Natural killer cell (primary cell): ENCODE data around the gene EPS15. TPM values are rescaled to one million over a fixed set of nuclear protein-coding genes. Genes with fewer than 3 reads are reported as not detected.

ENCODE experiments used
- ATAC-seq, 3 donors: fragments of 150-1000 bp in 2 of 3; fragments of 200-7000 bp in 1 of 3; cut with Tn5 transposase; 1 replicate in 1 of 3; 2 replicates in 2 of 3; pipeline ENCODE4 v1.10.0; 2021; ENCODE audit warnings: mild to moderate bottlenecking in 2 of 3, moderate library complexity in 2 of 3
- DNase-seq, 2 donors: peaks; one replicate each; pipeline versions ENCODE4 v3.0.0 to v3.0.0-alpha.2; 2013 to 2021; ENCODE audit warnings: mixed read lengths in 1 of 2
- H3K27ac ChIP-seq: one replicate; pipeline ENCODE4 v1.5.1; 2013; ENCODE audit warnings: mild to moderate bottlenecking, low read length
- H3K27me3 ChIP-seq: one replicate; pipeline ENCODE4 v1.6.1; 2013; ENCODE audit warnings: low read length; ENCODE audit not compliant: control insufficient read depth, insufficient read depth
- H3K36me3 ChIP-seq: one replicate; pipeline ENCODE4 v1.6.1; 2013; ENCODE audit warnings: low read length; ENCODE audit not compliant: control insufficient read depth, insufficient read depth
- H3K4me1 ChIP-seq: one replicate; pipeline ENCODE4 v1.6.1; 2013; ENCODE audit warnings: low read length; ENCODE audit not compliant: control insufficient read depth, insufficient read depth
- H3K4me3 ChIP-seq: one replicate; pipeline ENCODE4 v1.5.1; 2013; ENCODE audit warnings: low read length
- H3K9me3 ChIP-seq: one replicate; pipeline ENCODE4 v1.6.1; 2013; ENCODE audit warnings: low read length; ENCODE audit not compliant: control insufficient read depth, insufficient read depth
- H3K27ac Mint-ChIP-seq, 2 donors: one replicate each; pipeline ENCODE4 v1.8.0; 2022; ENCODE audit warnings: mild to moderate bottlenecking in 2 of 2, mixed read lengths in 2 of 2, moderate library complexity in 1 of 2
- H3K27me3 Mint-ChIP-seq, 2 donors: one replicate each; pipeline ENCODE4 v1.8.0; 2022; ENCODE audit warnings: low read depth in 2 of 2, mixed read lengths in 2 of 2
- H3K36me3 Mint-ChIP-seq: one replicate; pipeline ENCODE4 v1.8.0; 2022; ENCODE audit warnings: mixed read lengths
- H3K4me1 Mint-ChIP-seq, 2 donors: one replicate each; pipeline ENCODE4 v1.8.0; 2022; ENCODE audit warnings: mixed read lengths in 2 of 2
- H3K4me3 Mint-ChIP-seq: one replicate; pipeline ENCODE4 v1.8.0; 2022; ENCODE audit warnings: mild to moderate bottlenecking, moderate library complexity, mixed read lengths
- H3K9me3 Mint-ChIP-seq, 2 donors: one replicate each; pipeline ENCODE4 v1.8.0; 2022; ENCODE audit warnings: mixed read lengths in 2 of 2
- CTCF ChIP-seq: fragments of 200-600 bp; IDR thresholded peaks from one replicate; pipeline ENCODE4 v1.8.0; 2022; ENCODE audit warnings: antibody characterized with exemption
- WGBS: methylation state at CpG from one replicate; pipeline ENCODE4 v1.1.7; 2013; ENCODE audit warnings: missing lambda C conversion rate; ENCODE audit not compliant: insufficient coverage; 5-methylcytosine and 5-hydroxymethylcytosine counted together
- intact Hi-C: fragments of 100-400 bp; cut with micrococcal nuclease; formaldehyde crosslinking; loops from one replicate; pipeline ENCODE4 v1.14.2; 2022
- total RNA-seq, 4 donors: library from RNA; stranded (reverse); fragments of 120-200 nt in 1 of 4; gene quantifications; one replicate each; pipeline versions ENCODE4 v1.2.3 to v1.2.4, GENCODE V29; 2013 to 2022

Gene EPS15
- total RNA-seq, 3 donors from 2014 or later (not counting 1 experiment from before 2014, with no cell fraction given), result 92.7 to 127 (median 93.5) TPM

GRCh38 chr1:51498924-51499323 is 20.1 kb downstream of the EPS15 start:
- intact Hi-C loops, result no loop called here
- peaks cover 18% of the 10 kb centered on the region for H3K4me1 ChIP-seq
- DNase-seq (no peak), ATAC-seq (no peak)
- H3K27me3 ChIP-seq, result no peaks in the 10 kb centered on the region
- no peak overlapping the region for H3K4me3 ChIP-seq
- H3K27ac ChIP-seq, result no peak overlapping the region
- Mint-ChIP-seq H3K27ac (no peak overlapping the region), H3K9me3 (no peaks in the 10 kb centered on the region), H3K36me3 (peaks cover 7% of the 10 kb centered on the region), H3K4me3 (no peak overlapping the region), H3K27me3 (no peaks in the 10 kb centered on the region), H3K4me1 (peaks cover 42 to 64% of the 10 kb centered on the region in 2 donors)
- no peaks in the 10 kb centered on the region for H3K9me3 ChIP-seq
- TF ChIP-seq CTCF, result no peak
- 91% methylated on average over 2 of the region's 2 CpGs for WGBS
- peaks cover 7% of the 10 kb centered on the region for H3K36me3 ChIP-seq

GRCh38 chr1:51497340-51497739 is 21.7 kb downstream of the EPS15 start:
- Mint-ChIP-seq H3K27me3 (no peaks in the 10 kb centered on the region), H3K4me3 (no peak overlapping the region)
- no peak for TF ChIP-seq CTCF

GRCh38 chr1:51494138-51494830 is 24.8 kb downstream of the EPS15 start:
- Histone ChIP-seq H3K27me3 (no peaks in the 10 kb centered on the region), H3K4me1 (peaks cover 16% of the 10 kb centered on the region), H3K36me3 (peaks cover 5% of the 10 kb centered on the region), H3K9me3 (no peaks in the 10 kb centered on the region), H3K27ac (no peak overlapping the region), H3K4me3 (no peak overlapping the region)
- WGBS, result 97% methylated on average over 1 of the region's 1 CpG
- Mint-ChIP-seq H3K27ac (peak overlapping the region; percentile 4 to 44), H3K4me3 (peak overlapping the region; percentile 1), H3K4me1 (peaks cover 53 to 61% of the 10 kb centered on the region in 2 donors), H3K9me3 (no peaks in the 10 kb centered on the region), H3K27me3 (no peaks in the 10 kb centered on the region), H3K36me3 (peaks cover 7% of the 10 kb centered on the region)
- no peak for TF ChIP-seq CTCF
- intact Hi-C loops, result no loop called here
- DNase-seq (no peak), ATAC-seq (no peak)

More at GRCh38 chr1:51497340-51497739, 21.7 kb downstream of the EPS15 start:
- Histone ChIP-seq H3K36me3 (peaks cover 5% of the 10 kb centered on the region), H3K4me3 (no peak overlapping the region), H3K4me1 (peaks cover 18% of the 10 kb centered on the region), H3K9me3 (no peaks in the 10 kb centered on the region), H3K27me3 (no peaks in the 10 kb centered on the region), H3K27ac (no peak overlapping the region)
- no peak for DNase-seq
- H3K36me3 Mint-ChIP-seq, result peaks cover 7% of the 10 kb centered on the region
- no peak for ATAC-seq
- H3K9me3 Mint-ChIP-seq, result no peaks in the 10 kb centered on the region
- H3K27ac Mint-ChIP-seq, result no peak overlapping the region
- 100% methylated on average over 4 of the region's 5 CpGs for WGBS
- H3K4me1 Mint-ChIP-seq, result peaks cover 49 to 56% of the 10 kb centered on the region in 2 donors
- intact Hi-C loops, result no loop called here
